HFF-Myc (cell line): ENCODE results near the gene DLG2.
"Not testable (repeated sequence)": the region's sequence is repeated elsewhere in the genome, so short reads cannot be mapped to it uniquely, and the experiment has no call there.

Source experiments
- DNase-seq: peaks from one replicate; pipeline ENCODE4 v3.0.0-alpha.2; 2011; ENCODE audit warnings: low read depth; ENCODE audit errors: extremely low read depth
- H3K4me3 ChIP-seq: replicated peaks from 2 replicates; pipeline ENCODE4 v1.5.1; 2011; ENCODE audit warnings: low read depth, mild to moderate bottlenecking, control low read depth, low read length
- TF ChIP-seq, protein P1 (sequence below): IDR thresholded peaks from 2 replicates; pipeline ENCODE4 v1.5.1; 2012; ENCODE audit warnings: mild to moderate bottlenecking, low read depth, low read length, control low read depth; ENCODE audit errors: missing control alignments

DLG2 gene

DNA sequence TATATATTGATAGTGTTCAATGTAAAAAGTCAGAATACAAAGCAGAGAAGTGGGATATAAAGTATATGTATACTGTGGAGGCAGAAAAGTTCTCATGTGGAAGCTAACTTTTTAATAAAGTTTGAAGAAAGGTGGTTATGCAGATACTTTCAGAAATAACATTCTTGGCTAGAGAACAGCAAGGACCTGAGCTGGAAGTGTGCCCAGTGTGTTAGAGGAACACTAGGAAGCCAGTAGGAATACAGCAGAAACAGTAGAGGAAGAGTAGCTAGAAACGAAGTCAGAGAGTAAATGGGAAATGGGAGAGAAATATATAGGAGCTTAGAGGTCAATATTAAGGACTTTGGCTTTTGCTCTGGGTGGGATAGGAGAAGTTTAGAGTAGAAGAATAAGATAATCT, 1876.1 kb downstream of the DLG2 start:
- DNase-seq = no peak
- TF ChIP-seq, protein P1, sequence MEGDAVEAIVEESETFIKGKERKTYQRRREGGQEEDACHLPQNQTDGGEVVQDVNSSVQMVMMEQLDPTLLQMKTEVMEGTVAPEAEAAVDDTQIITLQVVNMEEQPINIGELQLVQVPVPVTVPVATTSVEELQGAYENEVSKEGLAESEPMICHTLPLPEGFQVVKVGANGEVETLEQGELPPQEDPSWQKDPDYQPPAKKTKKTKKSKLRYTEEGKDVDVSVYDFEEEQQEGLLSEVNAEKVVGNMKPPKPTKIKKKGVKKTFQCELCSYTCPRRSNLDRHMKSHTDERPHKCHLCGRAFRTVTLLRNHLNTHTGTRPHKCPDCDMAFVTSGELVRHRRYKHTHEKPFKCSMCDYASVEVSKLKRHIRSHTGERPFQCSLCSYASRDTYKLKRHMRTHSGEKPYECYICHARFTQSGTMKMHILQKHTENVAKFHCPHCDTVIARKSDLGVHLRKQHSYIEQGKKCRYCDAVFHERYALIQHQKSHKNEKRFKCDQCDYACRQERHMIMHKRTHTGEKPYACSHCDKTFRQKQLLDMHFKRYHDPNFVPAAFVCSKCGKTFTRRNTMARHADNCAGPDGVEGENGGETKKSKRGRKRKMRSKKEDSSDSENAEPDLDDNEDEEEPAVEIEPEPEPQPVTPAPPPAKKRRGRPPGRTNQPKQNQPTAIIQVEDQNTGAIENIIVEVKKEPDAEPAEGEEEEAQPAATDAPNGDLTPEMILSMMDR = no peak
- no peak overlapping the region for H3K4me3 ChIP-seq

- no peak overlapping the region for H3K4me3 ChIP-seq
- TF ChIP-seq, protein P1 = no peak
- no peak for DNase-seq
Observed at GRCh38 chr11:83746921-83747585, 1880.1 kb downstream of the DLG2 start.

GRCh38 chr11:83744620-83745192, 1882.4 kb downstream of the DLG2 start:
- TF ChIP-seq, protein P1 = no peak
- DNase-seq = no peak

GRCh38 chr11:83736684-83737083, 1890.5 kb downstream of the DLG2 start:
- no peak overlapping the region for H3K4me3 ChIP-seq
- TF ChIP-seq, protein P1 = no peak
- no peak for DNase-seq

More at GRCh38 chr11:83744620-83745192, 1882.4 kb downstream of the DLG2 start:
- no peak overlapping the region for H3K4me3 ChIP-seq

- DNase-seq = no peak
- no peak overlapping the region for H3K4me3 ChIP-seq
Observed at GRCh38 chr11:83734120-83734519, 1893.0 kb downstream of the DLG2 start.

DNA sequence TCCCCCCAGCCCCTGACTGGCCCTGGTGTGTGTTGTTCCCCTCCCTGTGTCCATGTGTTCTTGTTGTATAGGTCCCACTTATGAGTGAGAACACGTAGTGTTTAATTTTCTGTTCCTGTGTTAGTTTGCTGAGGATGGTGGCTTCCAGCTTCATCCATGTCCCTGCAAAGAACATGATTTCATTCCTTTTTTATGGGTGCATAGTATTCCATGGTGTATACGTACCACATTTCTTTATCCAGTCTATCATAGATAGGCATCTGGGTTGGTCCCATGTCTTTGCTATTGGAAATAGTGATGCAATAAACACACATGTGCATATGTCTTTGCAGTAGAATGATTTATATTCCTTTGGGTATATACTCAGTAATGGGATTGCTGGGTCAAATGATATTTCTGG, 1895.9 kb downstream of the DLG2 start:
- DNase-seq, H3K4me3 ChIP-seq: not testable (repeated sequence)

More at GRCh38 chr11:83734120-83734519, 1893.0 kb downstream of the DLG2 start:
- TF ChIP-seq, protein P1 = no peak

DNA sequence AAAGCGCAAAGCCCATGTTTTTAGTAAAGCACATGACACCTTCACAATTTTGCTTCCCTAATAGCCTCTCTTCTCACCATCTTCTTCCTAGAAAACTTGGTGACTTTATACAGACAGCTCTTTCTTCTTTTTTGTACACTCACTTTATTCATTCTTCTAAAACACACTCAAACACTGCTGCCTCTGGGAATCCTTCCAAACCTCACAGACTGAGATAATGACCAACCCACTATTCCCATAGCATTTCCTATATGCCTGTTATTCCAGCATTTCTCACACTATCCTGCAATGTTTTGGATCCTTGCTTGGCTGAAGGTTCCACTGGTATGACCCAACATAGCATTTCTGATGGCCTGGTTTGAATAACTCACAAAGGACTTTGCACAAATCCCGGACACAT, 1898.9 kb downstream of the DLG2 start:
- DNase-seq = no peak
- TF ChIP-seq, protein P1 = no peak

More for the DNA sequence above, 1898.9 kb downstream of the DLG2 start:
- no peak overlapping the region for H3K4me3 ChIP-seq
